Measurements from ENCODE around the gene KCNIP1.
"Not testable (repeated sequence)": the region's sequence is repeated elsewhere in the genome, so short reads cannot be mapped to it uniquely, and the experiment has no call there.

The KCNIP1 gene

DNA sequence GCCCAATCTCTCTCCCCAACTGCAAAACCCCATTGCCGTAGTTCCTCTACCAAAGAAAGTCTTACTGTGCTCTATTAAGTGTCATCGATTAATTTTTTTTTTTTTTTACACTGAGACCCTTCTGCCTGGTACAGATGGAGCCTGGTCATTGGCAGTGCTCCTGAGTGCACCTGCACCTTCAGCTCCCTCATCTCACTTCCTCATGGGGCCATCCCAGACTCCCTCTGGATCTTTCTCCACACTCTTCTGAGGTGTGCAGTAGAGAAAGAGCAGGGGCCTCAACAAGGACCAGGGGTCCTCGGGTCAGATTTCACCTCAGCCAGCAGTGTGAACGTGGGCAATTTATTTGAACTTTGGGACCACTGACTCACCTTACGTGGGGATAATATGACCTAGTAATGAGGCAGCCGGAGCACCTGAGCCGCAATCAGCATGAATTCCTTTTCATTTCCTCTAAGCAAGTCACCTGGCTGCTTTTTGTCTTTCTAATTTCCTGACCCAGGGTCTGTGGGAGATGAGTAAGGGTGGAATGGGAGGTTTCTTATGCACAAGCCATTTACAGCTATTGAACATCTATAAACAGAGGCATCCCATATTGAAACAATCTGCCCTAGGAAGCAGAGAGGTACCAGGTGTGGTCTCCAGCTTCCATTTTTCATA, 257.4 kb downstream of the KCNIP1 start:
- Histone ChIP-seq H3K4me1 (ENCODE audit: insufficient read depth, low read length, severe bottlenecking) (no peaks in the 10 kb centered on the region), H3K27me3 (ENCODE audit: insufficient read depth, low read length) (0 out of 2 replicates have a peak, but pooled peaks cover 9% of the 10 kb centered on the region), H3K9ac (ENCODE audit: low read length) (no peak overlapping the region), H3K27ac (ENCODE audit: low read depth, low read length, poor library complexity, severe bottlenecking) (no peak overlapping the region), H3K9me3 (ENCODE audit: low read length) (no peaks in the 10 kb centered on the region), H3K4me3 (ENCODE audit: low read depth, low read length, poor library complexity, severe bottlenecking) (no peak overlapping the region), H3K4me2 (ENCODE audit: low read length) (no peak overlapping the region), H3K36me3 (ENCODE audit: insufficient read depth, low read length) (no peaks in the 10 kb centered on the region), H3K9me2 (ENCODE audit: low read depth, low read length) (no peaks in the 10 kb centered on the region), H3F3A (ENCODE audit: insufficient read depth, low read length) (no peaks in the 10 kb centered on the region), H2AFZ (ENCODE audit: low read length) (no peak overlapping the region), H3K79me2 (ENCODE audit: insufficient read depth, low read length) (no peaks in the 10 kb centered on the region), H4K20me1 (ENCODE audit: insufficient read depth, low read length) (no peaks in the 10 kb centered on the region)
- TF ChIP-seq, protein P1, sequence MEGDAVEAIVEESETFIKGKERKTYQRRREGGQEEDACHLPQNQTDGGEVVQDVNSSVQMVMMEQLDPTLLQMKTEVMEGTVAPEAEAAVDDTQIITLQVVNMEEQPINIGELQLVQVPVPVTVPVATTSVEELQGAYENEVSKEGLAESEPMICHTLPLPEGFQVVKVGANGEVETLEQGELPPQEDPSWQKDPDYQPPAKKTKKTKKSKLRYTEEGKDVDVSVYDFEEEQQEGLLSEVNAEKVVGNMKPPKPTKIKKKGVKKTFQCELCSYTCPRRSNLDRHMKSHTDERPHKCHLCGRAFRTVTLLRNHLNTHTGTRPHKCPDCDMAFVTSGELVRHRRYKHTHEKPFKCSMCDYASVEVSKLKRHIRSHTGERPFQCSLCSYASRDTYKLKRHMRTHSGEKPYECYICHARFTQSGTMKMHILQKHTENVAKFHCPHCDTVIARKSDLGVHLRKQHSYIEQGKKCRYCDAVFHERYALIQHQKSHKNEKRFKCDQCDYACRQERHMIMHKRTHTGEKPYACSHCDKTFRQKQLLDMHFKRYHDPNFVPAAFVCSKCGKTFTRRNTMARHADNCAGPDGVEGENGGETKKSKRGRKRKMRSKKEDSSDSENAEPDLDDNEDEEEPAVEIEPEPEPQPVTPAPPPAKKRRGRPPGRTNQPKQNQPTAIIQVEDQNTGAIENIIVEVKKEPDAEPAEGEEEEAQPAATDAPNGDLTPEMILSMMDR (IDR thresholded peaks at IDR 0.05; ENCODE audit: low read length): no peak
- TF ChIP-seq EZH2 (IDR thresholded peaks at IDR 0.05; ENCODE audit: borderline replicate concordance, low read length): no peak

DNA sequence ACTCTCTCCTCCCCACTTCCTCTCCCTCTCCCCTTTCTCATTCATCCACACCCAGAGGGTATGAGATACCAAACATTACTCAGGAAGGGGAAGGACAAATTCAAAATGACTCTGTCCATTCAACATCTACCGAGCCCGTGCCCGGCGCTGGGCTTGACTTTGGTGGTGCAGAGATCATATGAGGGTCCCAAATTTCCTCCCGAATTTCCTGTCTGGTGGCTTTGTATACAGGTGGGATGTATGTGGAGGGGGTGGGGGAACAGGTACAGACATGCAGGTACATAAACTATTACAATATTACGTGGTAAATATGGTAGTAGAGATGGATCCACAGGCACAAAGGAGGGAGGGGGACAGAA, 257.9 kb downstream of the KCNIP1 start:
- 0 out of 2 replicates have a peak, but pooled peaks cover 8% of the 10 kb centered on the region for H3K27me3 ChIP-seq (ENCODE audit: insufficient read depth, low read length)
- no peaks in the 10 kb centered on the region for H3K36me3 ChIP-seq (ENCODE audit: insufficient read depth, low read length)
- no peak overlapping the region for H3K27ac ChIP-seq (ENCODE audit: low read depth, low read length, poor library complexity, severe bottlenecking)
- no peaks in the 10 kb centered on the region for H3K79me2 ChIP-seq (ENCODE audit: insufficient read depth, low read length)
- H3K4me1 ChIP-seq (ENCODE audit: insufficient read depth, low read length, severe bottlenecking): no peaks in the 10 kb centered on the region
- TF ChIP-seq, protein P1 (IDR thresholded peaks at IDR 0.05; ENCODE audit: low read length): no peak
- TF ChIP-seq EZH2 (IDR thresholded peaks at IDR 0.05; ENCODE audit: borderline replicate concordance, low read length): no peak
- H3K4me2 ChIP-seq (ENCODE audit: low read length): no peak overlapping the region
- no peaks in the 10 kb centered on the region for H3F3A ChIP-seq (ENCODE audit: insufficient read depth, low read length)
- no peaks in the 10 kb centered on the region for H4K20me1 ChIP-seq (ENCODE audit: insufficient read depth, low read length)
- H3K4me3 ChIP-seq (ENCODE audit: low read depth, low read length, poor library complexity, severe bottlenecking): no peak overlapping the region
- H3K9ac ChIP-seq (ENCODE audit: low read length): no peak overlapping the region
- no peaks in the 10 kb centered on the region for H3K9me3 ChIP-seq (ENCODE audit: low read length)
- no peak overlapping the region for H2AFZ ChIP-seq (ENCODE audit: low read length)
- H3K9me2 ChIP-seq (ENCODE audit: low read depth, low read length): no peaks in the 10 kb centered on the region

DNA sequence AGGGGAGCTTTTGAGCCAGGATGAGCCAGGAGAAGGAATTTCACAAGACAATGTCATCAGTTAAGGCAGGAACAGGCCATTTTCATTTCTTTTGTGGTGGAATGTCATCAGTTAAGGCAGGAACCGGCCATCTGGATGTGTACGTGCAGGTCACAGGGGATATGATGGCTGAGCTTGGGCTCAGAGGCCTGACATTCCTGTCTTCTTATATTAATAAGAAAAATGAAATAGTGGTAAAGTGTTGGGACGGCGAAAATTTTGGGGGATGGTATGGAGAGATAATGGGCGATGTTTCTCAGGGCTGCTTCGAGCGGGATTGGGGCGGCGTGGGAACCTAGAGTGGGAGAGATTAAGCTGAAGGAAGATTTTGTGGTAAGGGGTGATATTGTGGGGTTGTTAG, 258.5 kb downstream of the KCNIP1 start:
- not testable (repeated sequence) for H3K4me1 ChIP-seq (ENCODE audit: insufficient read depth, low read length, severe bottlenecking); H3K9me2 ChIP-seq (ENCODE audit: low read depth, low read length); H3K4me3 ChIP-seq (ENCODE audit: low read depth, low read length, poor library complexity, severe bottlenecking); H3F3A ChIP-seq (ENCODE audit: insufficient read depth, low read length); H3K36me3 ChIP-seq (ENCODE audit: insufficient read depth, low read length); H3K27me3 ChIP-seq (ENCODE audit: insufficient read depth, low read length); H4K20me1 ChIP-seq (ENCODE audit: insufficient read depth, low read length); H3K9me3 ChIP-seq (ENCODE audit: low read length); H3K79me2 ChIP-seq (ENCODE audit: insufficient read depth, low read length); H3K4me2 ChIP-seq (ENCODE audit: low read length); H3K27ac ChIP-seq (ENCODE audit: low read depth, low read length, poor library complexity, severe bottlenecking); H3K9ac ChIP-seq (ENCODE audit: low read length); H2AFZ ChIP-seq (ENCODE audit: low read length)

DNA sequence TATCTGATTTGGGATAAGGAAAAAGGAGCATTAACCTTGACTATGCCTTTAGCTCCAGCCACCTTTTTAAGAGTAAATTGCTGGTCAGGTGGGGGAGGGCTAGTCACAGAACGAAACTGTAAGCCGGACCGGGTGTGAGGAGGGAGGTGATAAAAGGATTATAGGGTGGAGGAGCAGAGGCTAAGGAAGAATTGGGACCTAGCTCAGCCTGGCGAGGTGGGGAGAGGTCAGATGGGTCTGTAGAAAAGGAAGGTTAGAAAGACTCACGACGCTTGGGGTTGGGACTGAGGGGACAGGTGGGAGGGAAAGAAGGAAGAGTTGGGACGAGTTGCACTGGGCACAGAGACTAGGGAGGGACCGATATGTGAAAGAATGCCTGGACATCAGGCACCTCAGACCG, 262.0 kb downstream of the KCNIP1 start:
- not testable (repeated sequence) for H3K4me2 ChIP-seq (ENCODE audit: low read length); H4K20me1 ChIP-seq (ENCODE audit: insufficient read depth, low read length); H3K4me1 ChIP-seq (ENCODE audit: insufficient read depth, low read length, severe bottlenecking); H3K27me3 ChIP-seq (ENCODE audit: insufficient read depth, low read length); H3K36me3 ChIP-seq (ENCODE audit: insufficient read depth, low read length); H3K27ac ChIP-seq (ENCODE audit: low read depth, low read length, poor library complexity, severe bottlenecking); H3K79me2 ChIP-seq (ENCODE audit: insufficient read depth, low read length); H3K9me3 ChIP-seq (ENCODE audit: low read length); H3K9me2 ChIP-seq (ENCODE audit: low read depth, low read length); H2AFZ ChIP-seq (ENCODE audit: low read length); H3K9ac ChIP-seq (ENCODE audit: low read length); H3K4me3 ChIP-seq (ENCODE audit: low read depth, low read length, poor library complexity, severe bottlenecking); H3F3A ChIP-seq (ENCODE audit: insufficient read depth, low read length)
